HCT116 (cell line): ENCODE results near the gene SUPV3L1. TPM values are rescaled to one million over a fixed set of nuclear protein-coding genes. Genes with fewer than 3 reads are reported as not detected.

Experiments
- ATAC-seq: fragments of 200-7000 bp; cut with Tn5 transposase; 2 replicates; pipeline ENCODE4 v1.9.1; 2020; ENCODE audit warnings: mild to moderate bottlenecking, moderate library complexity
- BruUV-seq: library from RNA; stranded (reverse); fragments of 400-500 nt; replicated peaks from 2 replicates; lab custom pipeline; 2021; lab: Mats Ljungman, UMichigan
- CTCF ChIA-PET: fragments of 300-600 bp; sonication (Branson Sonifier 250); formaldehyde crosslinking; loops from one replicate; lab custom pipeline; 2021; ENCODE audit warnings: antibody characterized with exemption; lab: Charles Lee
- POLR2A ChIA-PET: fragments of 300-600, 350-600 bp; sonication (Branson Sonifier 250); formaldehyde crosslinking; loops from one replicate; lab custom pipeline; 2021; ENCODE audit warnings: antibody characterized with exemption; lab: Charles Lee
- RAD21 ChIA-PET, 2 experiments: fragments of 300-600 bp; sonication (Branson Sonifier 250); formaldehyde crosslinking; loops; one replicate each; lab custom pipeline; 2023; ENCODE audit warnings: low total read pairs in 2 of 2; ENCODE audit not compliant: uncharacterized antibody in 2 of 2, unreplicated experiment in 2 of 2, low non-redundant PET in 1 of 2; lab: Charles Lee
- DNase-seq: peaks from one replicate; pipeline ENCODE4 v3.0.0-alpha.2; 2010; ENCODE audit warnings: low read depth, low spot score
- H2AFZ ChIP-seq: fragments of 200-600 bp; shearing (Covaris generic), sonication (generic); 2 replicates; pipeline ENCODE4 v1.6.1; 2017; ENCODE audit warnings: low read depth, mixed run types, mixed read lengths, antibody characterized with exemption, low read length; ENCODE audit not compliant: poor library complexity, severe bottlenecking
- H3K27ac ChIP-seq: 2 replicates; pipeline ENCODE4 v1.5.1; 2012; ENCODE audit warnings: low read depth, low read length
- H3K27me3 ChIP-seq: fragments of 200-600 bp; sonication (generic); 2 replicates; pipeline ENCODE4 v1.6.1; 2016; ENCODE audit warnings: mixed run types, low read length, mixed read lengths; ENCODE audit not compliant: insufficient read depth
- H3K36me3 ChIP-seq, 2 experiments: fragments of 200-500 bp in 1 of 2; fragments of 200-600 bp in 1 of 2; sonication (Bioruptor generic) in 1 of 2; sonication (generic) in 1 of 2; 2 replicates each; pipeline versions ENCODE4 v1.5.1 to v1.6.1; 2014 to 2016; ENCODE audit warnings: low read length in 2 of 2, inconsistent platforms in 1 of 2, mixed read lengths in 1 of 2, mixed run types in 1 of 2; ENCODE audit not compliant: insufficient read depth in 2 of 2, control insufficient read depth in 1 of 2
- H3K4me1 ChIP-seq, 2 experiments: fragments of 200-600 bp in 1 of 2; sonication (generic) in 1 of 2; 2 replicates each; pipeline versions ENCODE4 v1.5.1 to v1.6.1; 2012 to 2017; ENCODE audit warnings: low read length in 2 of 2, inconsistent platforms in 1 of 2, mild to moderate bottlenecking in 1 of 2, mixed read lengths in 1 of 2, mixed run types in 1 of 2, moderate library complexity in 1 of 2; ENCODE audit not compliant: insufficient read depth in 2 of 2, control insufficient read depth in 1 of 2
- H3K4me2 ChIP-seq: fragments of 200-600 bp; sonication (generic); 2 replicates; pipeline ENCODE4 v1.6.1; 2017; ENCODE audit warnings: mixed run types, low read length, mixed read lengths
- H3K4me3 ChIP-seq, 2 experiments: fragments of 200-600 bp in 1 of 2; sonication (generic) in 1 of 2; replicated peaks in 1 of 2; 2 replicates each; pipeline ENCODE4 v1.5.1; 2011 to 2016; ENCODE audit warnings: low read length in 2 of 2, control low read depth in 1 of 2, low read depth in 1 of 2, mild to moderate bottlenecking in 1 of 2, mixed read lengths in 1 of 2, mixed run types in 1 of 2
- H3K79me2 ChIP-seq: fragments of 200-600 bp; sonication (generic); 2 replicates; pipeline ENCODE4 v1.6.1; 2017; ENCODE audit warnings: mild to moderate bottlenecking, mixed run types, low read length, moderate library complexity, mixed read lengths; ENCODE audit not compliant: insufficient read depth
- H3K9ac ChIP-seq: fragments of 200-600 bp; sonication (generic); 2 replicates; pipeline ENCODE4 v1.6.1; 2016; ENCODE audit warnings: low read length, mixed read lengths
- H3K9me2 ChIP-seq: fragments of 200-600 bp; sonication (generic), shearing (Covaris generic); 2 replicates; pipeline ENCODE4 v1.6.1; 2017; ENCODE audit warnings: mixed run types, mild to moderate bottlenecking, moderate library complexity; ENCODE audit not compliant: insufficient read depth
- H3K9me3 ChIP-seq, 2 experiments: fragments of 200-500 bp in 1 of 2; fragments of 200-600 bp in 1 of 2; sonication (Bioruptor generic) in 1 of 2; sonication (generic) in 1 of 2; 2 replicates each; pipeline ENCODE4 v1.6.1; 2014 to 2017; ENCODE audit warnings: low read length in 2 of 2, mixed read lengths in 2 of 2, inconsistent platforms in 1 of 2, low read depth in 1 of 2, mild to moderate bottlenecking in 1 of 2, mixed run types in 1 of 2, moderate library complexity in 1 of 2; ENCODE audit not compliant: control insufficient read depth in 1 of 2, insufficient read depth in 1 of 2
- H4K20me1 ChIP-seq: fragments of 200-600 bp; sonication (generic), shearing (Covaris generic); 2 replicates; pipeline ENCODE4 v1.6.1; 2017; ENCODE audit warnings: mixed run types, mild to moderate bottlenecking, moderate library complexity; ENCODE audit not compliant: insufficient read depth
- CBX3 ChIP-seq: IDR thresholded peaks from 2 replicates; pipeline ENCODE4 v1.6.1; 2012; ENCODE audit warnings: low read depth
- EGR1 ChIP-seq: IDR thresholded peaks from 2 replicates; pipeline ENCODE4 v1.6.1; 2012; ENCODE audit warnings: low read depth
- ELF1 ChIP-seq: IDR thresholded peaks from 2 replicates; pipeline ENCODE4 v1.6.1; 2012; ENCODE audit warnings: low read depth, borderline replicate concordance
- EZH2 ChIP-seq: fragments of 200-600 bp; sonication (generic); IDR thresholded peaks from 2 replicates; pipeline ENCODE4 v1.6.1; 2017; ENCODE audit warnings: antibody characterized with exemption, mixed run types
- EZH2phosphoT487 ChIP-seq: fragments of 200-600 bp; IDR thresholded peaks from 2 replicates; pipeline ENCODE4 v1.6.1; 2018; ENCODE audit warnings: antibody characterized with exemption, borderline replicate concordance
- FOSL1 ChIP-seq: IDR thresholded peaks from 2 replicates; pipeline ENCODE4 v1.6.1; 2012; ENCODE audit warnings: low read depth
- POLR2A ChIP-seq: IDR thresholded peaks from 2 replicates; pipeline ENCODE4 v1.7.0; 2011; ENCODE audit warnings: borderline replicate concordance; ENCODE audit not compliant: insufficient read depth, insufficient read length; ENCODE audit errors: extremely low read depth
- POLR2AphosphoS5 ChIP-seq: IDR thresholded peaks from 2 replicates; pipeline ENCODE4 v1.6.1; 2011; ENCODE audit warnings: mild to moderate bottlenecking, low read depth, low read length, moderate library complexity
- SIN3A ChIP-seq: IDR thresholded peaks from 2 replicates; pipeline ENCODE4 v1.6.1; 2012; ENCODE audit warnings: low read depth
- SP1 ChIP-seq: IDR thresholded peaks from 2 replicates; pipeline ENCODE4 v1.6.1; 2012; ENCODE audit warnings: low read depth
- TCF7L2 ChIP-seq: IDR thresholded peaks from 2 replicates; pipeline ENCODE4 v1.7.0; 2011; ENCODE audit warnings: borderline replicate concordance, inconsistent platforms; ENCODE audit not compliant: insufficient read depth, insufficient read length; ENCODE audit errors: extremely low read depth
- ZBTB33 ChIP-seq: IDR thresholded peaks from 2 replicates; pipeline ENCODE4 v1.6.1; 2011; ENCODE audit warnings: mild to moderate bottlenecking, low read length, moderate library complexity; ENCODE audit not compliant: insufficient replicate concordance; ENCODE audit errors: extremely low read depth
- ZFX ChIP-seq: fragments of 450-650 bp; IDR thresholded peaks from 2 replicates; pipeline ENCODE4 v1.6.1; 2017
- intact Hi-C: fragments of 100-400 bp; cut with micrococcal nuclease; formaldehyde crosslinking; loops from 2 replicates; pipeline ENCODE4 v1.10.0; 2022
- total RNA-seq: library from RNA; stranded (reverse); gene quantifications from one replicate; pipeline ENCODE4 v1.2.1, GENCODE V29; 2021; ENCODE audit not compliant: unreplicated experiment

The SUPV3L1 gene
- total RNA-seq, 1 experiment from 2014 or later = 59.7 TPM

GRCh38 chr10:69246036-69246435, 66.0 kb downstream of the SUPV3L1 start:
- H3K9me2 ChIP-seq = no peaks in the 10 kb centered on the region
- DNase-seq (no peak), ATAC-seq (no peak)
- H4K20me1 ChIP-seq = no peaks in the 10 kb centered on the region
- no peak overlapping the region for H3K27ac ChIP-seq
- intact Hi-C loops = no loop called here
- no peaks in the 10 kb centered on the region for H3K9me3 ChIP-seq
- no peak overlapping the region for H2AFZ ChIP-seq
- no peak overlapping the region for H3K4me3 ChIP-seq
- no peaks in the 10 kb centered on the region for H3K36me3 ChIP-seq
- H3K4me1 ChIP-seq = no peaks in the 10 kb centered on the region
- no peaks in the 10 kb centered on the region for H3K27me3 ChIP-seq
- no peak overlapping the region for H3K9ac ChIP-seq
- ChIA-PET CTCF (interaction anchor here (1.1 kb wide), 1 partner anchor 8 kb away, joined by 3 read pairs; no protein-coding TSS in a partner anchor), POLR2A (no interaction called here)
- no TSS peak for BruUV-seq
- H3K4me2 ChIP-seq = no peak overlapping the region
- TF ChIP-seq POLR2AphosphoS5 (no peak), SP1 (no peak), TCF7L2 (no peak), POLR2A (no peak), CBX3 (no peak), EZH2phosphoT487 (no peak), ZBTB33 (no peak), ZFX (no peak), EZH2 (no peak), FOSL1 (no peak), EGR1 (no peak), SIN3A (no peak), ELF1 (no peak)
- TF ChIP-seq, all 23 proteins: peak for 0
- RAD21 ChIA-PET = no interaction called here
- H3K79me2 ChIP-seq = no peaks in the 10 kb centered on the region
